Type B pancreatic cell (in vitro differentiated cells): ENCODE data around the gene RIOK3. TPM values are rescaled to one million over a fixed set of nuclear protein-coding genes. Genes with fewer than 3 reads are reported as not detected.

Experiments
- DNase-seq: peaks from one replicate; pipeline ENCODE4 v3.0.0; 2021; ENCODE audit warnings: mixed read lengths; ENCODE audit not compliant: unreplicated experiment; ENCODE audit errors: extremely low spot score
- H3K27ac Mint-ChIP-seq: 2 replicates; pipeline ENCODE4 v1.8.0; 2021; ENCODE audit warnings: mild to moderate bottlenecking, mixed read lengths
- H3K27me3 Mint-ChIP-seq: 2 replicates; pipeline ENCODE4 v1.8.0; 2021; ENCODE audit warnings: mixed read lengths
- H3K36me3 Mint-ChIP-seq: 2 replicates; pipeline ENCODE4 v1.8.0; 2021; ENCODE audit warnings: mixed read lengths
- H3K4me1 Mint-ChIP-seq: one replicate; pipeline ENCODE4 v1.8.0; 2021; ENCODE audit warnings: mixed read lengths; ENCODE audit not compliant: unreplicated experiment
- H3K4me3 Mint-ChIP-seq: 2 replicates; pipeline ENCODE4 v1.8.0; 2021; ENCODE audit warnings: mild to moderate bottlenecking, mixed read lengths
- H3K9me3 Mint-ChIP-seq: 2 replicates; pipeline ENCODE4 v1.8.0; 2021; ENCODE audit warnings: mixed read lengths
- CTCF ChIP-seq: fragments of 200-600 bp; sonication (generic); conservative IDR thresholded peaks from 2 replicates; pipeline ENCODE4 v1.5.0; 2021; ENCODE audit warnings: antibody characterized with exemption, mild to moderate bottlenecking
- total RNA-seq: library from RNA; stranded (reverse); gene quantifications from 2 replicates; pipeline ENCODE4 v1.2.1, GENCODE V29; 2021; ENCODE audit warnings: low replicate concordance

RIOK3 gene
- total RNA-seq, 1 donor from 2014 or later, result 46.7 TPM

GRCh38 chr18:23415515-23415914 lies 37.6 kb upstream of the RIOK3 start:
- DNase-seq, result no peak
- Mint-ChIP-seq H3K27ac (no peak overlapping the region), H3K36me3 (peaks cover 7% of the 10 kb centered on the region), H3K4me3 (no peak overlapping the region), H3K4me1 (no peaks in the 10 kb centered on the region), H3K9me3 (no peaks in the 10 kb centered on the region), H3K27me3 (no peaks in the 10 kb centered on the region)
- TF ChIP-seq CTCF, result no peak

- H3K9me3 Mint-ChIP-seq, result no peaks in the 10 kb centered on the region
- no peak for TF ChIP-seq CTCF
- H3K27ac Mint-ChIP-seq, result no peak overlapping the region
- H3K36me3 Mint-ChIP-seq, result peaks cover 7% of the 10 kb centered on the region
- no peak overlapping the region for H3K4me3 Mint-ChIP-seq
- H3K4me1 Mint-ChIP-seq, result no peaks in the 10 kb centered on the region
- no peaks in the 10 kb centered on the region for H3K27me3 Mint-ChIP-seq
- no peak for DNase-seq
Measured at GRCh38 chr18:23416298-23416697, 36.8 kb upstream of the RIOK3 start.

GRCh38 chr18:23421277-23421676 lies 31.8 kb upstream of the RIOK3 start:
- peaks cover 9% of the 10 kb centered on the region for H3K4me1 Mint-ChIP-seq
- H3K27me3 Mint-ChIP-seq, result no peaks in the 10 kb centered on the region
- H3K36me3 Mint-ChIP-seq, result peaks cover 10% of the 10 kb centered on the region
- H3K4me3 Mint-ChIP-seq, result no peak overlapping the region
- H3K9me3 Mint-ChIP-seq, result no peaks in the 10 kb centered on the region
- H3K27ac Mint-ChIP-seq, result no peak overlapping the region
- no peak for DNase-seq
- no peak for TF ChIP-seq CTCF

GRCh38 chr18:23422751-23423418 lies 30.2 kb upstream of the RIOK3 start:
- peaks cover 9% of the 10 kb centered on the region for H3K4me1 Mint-ChIP-seq
- no peak for DNase-seq
- H3K27ac Mint-ChIP-seq, result peak overlapping the region; percentile 91
- peak overlapping the region; percentile 33 for H3K4me3 Mint-ChIP-seq
- no peaks in the 10 kb centered on the region for H3K27me3 Mint-ChIP-seq
- no peak for TF ChIP-seq CTCF
- H3K36me3 Mint-ChIP-seq, result peaks cover 9% of the 10 kb centered on the region
- no peaks in the 10 kb centered on the region for H3K9me3 Mint-ChIP-seq

GRCh38 chr18:23424616-23425015 lies 28.5 kb upstream of the RIOK3 start:
- DNase-seq, result no peak
- peak overlapping the region; percentile 91 for H3K27ac Mint-ChIP-seq
- peaks cover 14% of the 10 kb centered on the region for H3K36me3 Mint-ChIP-seq
- H3K4me1 Mint-ChIP-seq, result peaks cover 9% of the 10 kb centered on the region
- no peak overlapping the region for H3K4me3 Mint-ChIP-seq
- no peaks in the 10 kb centered on the region for H3K9me3 Mint-ChIP-seq
- H3K27me3 Mint-ChIP-seq, result no peaks in the 10 kb centered on the region
- no peak for TF ChIP-seq CTCF
